ENCODE results near the gene NOP14.

NOP14 gene

DNA sequence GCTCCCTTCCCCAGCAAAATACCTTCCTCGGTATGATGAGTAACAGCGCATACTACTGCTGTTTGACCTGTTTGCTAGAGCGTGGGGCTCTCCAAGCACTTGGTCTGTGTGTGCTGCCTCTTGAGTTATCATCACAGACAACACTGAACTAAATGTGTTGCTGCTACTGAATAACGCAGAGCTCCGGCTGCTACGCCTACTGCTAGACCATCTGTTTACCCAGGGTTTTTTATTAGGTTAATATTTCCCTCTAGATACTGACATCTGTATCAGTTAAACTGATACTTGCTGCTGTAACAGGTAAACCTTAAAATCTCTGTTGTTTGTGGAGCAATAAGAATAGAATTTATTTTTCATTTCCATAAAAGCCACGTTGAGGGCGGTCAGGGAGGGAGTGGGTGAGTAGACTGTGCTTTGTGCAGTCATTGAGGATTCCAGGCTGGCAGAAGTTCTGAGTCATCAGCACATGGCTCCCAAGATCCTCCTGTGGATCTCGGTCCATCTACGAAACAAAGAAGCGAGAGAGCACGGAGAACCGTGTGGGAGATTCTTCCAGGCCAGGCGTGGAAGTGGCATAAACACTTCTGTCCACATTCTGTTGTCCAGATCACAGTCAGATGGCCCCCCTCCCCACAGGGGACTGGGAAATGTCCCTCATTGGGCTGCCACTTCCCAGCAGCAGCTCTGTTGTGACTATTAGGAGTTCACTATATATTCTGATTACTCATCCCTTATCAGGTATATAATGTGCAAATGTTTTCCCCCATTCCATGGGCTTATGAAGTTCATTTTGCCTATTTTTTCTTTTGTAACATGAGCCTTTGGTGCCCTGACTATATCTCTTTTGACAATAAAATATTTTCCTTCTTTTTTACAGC, 14.2 kb upstream of the NOP14 start:
- Histone ChIP-seq H3F3A (ENCODE audit: low read depth) (no peaks in the 10 kb centered on the region), H2AFZ (ENCODE audit: low read length) (no peak overlapping the region), H3K79me2 (ENCODE audit: insufficient read depth, low read length) (no peaks in the 10 kb centered on the region), H3K9me3 (ENCODE audit: insufficient read depth, low read depth, low read length) (peaks cover 11% of the 10 kb centered on the region; the same call in 1 of the 2 replicates), H3K4me2 (ENCODE audit: low read depth, low read length, poor library complexity, severe bottlenecking) (no peak overlapping the region), H4K20me1 (ENCODE audit: insufficient read depth, low read length, poor library complexity, severe bottlenecking) (no peaks in the 10 kb centered on the region), H3K27me3 (ENCODE audit: insufficient read depth, low read length, poor library complexity, severe bottlenecking) (no peaks in the 10 kb centered on the region), H3K4me3 (ENCODE audit: low read length, poor library complexity, severe bottlenecking) (no peak overlapping the region), H3K4me1 (ENCODE audit: insufficient read depth, low read length, poor library complexity, severe bottlenecking) (no peaks in the 10 kb centered on the region), H3K9ac (ENCODE audit: low read depth, low read length, poor library complexity, severe bottlenecking) (no peak overlapping the region), H3K36me3 (ENCODE audit: insufficient read depth, low read length) (no peaks in the 10 kb centered on the region), H3K9me2 (replicated peaks; ENCODE audit: low read depth, low read length) (no peaks in the 10 kb centered on the region)
- TF ChIP-seq CTCF (conservative IDR thresholded peaks at IDR 0.05; ENCODE audit: low read length) = no peak
- no peak for TF ChIP-seq EZH2phosphoT487 (IDR thresholded peaks at IDR 0.05; ENCODE audit: borderline replicate concordance)

DNA sequence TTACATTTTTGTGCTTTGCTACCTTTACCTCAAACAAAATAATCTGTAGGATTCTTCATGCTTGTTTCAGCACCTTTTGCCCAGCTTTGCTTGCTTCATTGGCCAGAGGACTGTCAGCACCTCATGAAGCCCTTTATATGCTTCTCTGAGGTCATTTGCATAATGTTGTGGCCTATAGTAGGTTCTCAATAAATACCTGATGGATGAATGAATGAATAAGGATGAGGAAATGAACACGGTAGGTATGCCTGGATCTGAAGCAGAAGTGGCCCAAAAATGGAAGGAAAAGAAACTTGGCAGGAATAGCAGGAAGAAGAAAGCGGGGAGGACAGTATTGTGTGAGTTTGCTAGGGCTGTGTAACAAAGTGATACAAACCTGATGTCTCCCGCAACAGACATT, 8.1 kb upstream of the NOP14 start:
- no peaks in the 10 kb centered on the region for H3F3A ChIP-seq (ENCODE audit: low read depth)
- H3K4me1 ChIP-seq (ENCODE audit: insufficient read depth, low read length, poor library complexity, severe bottlenecking) = no peaks in the 10 kb centered on the region
- H3K9ac ChIP-seq (ENCODE audit: low read depth, low read length, poor library complexity, severe bottlenecking) = no peak overlapping the region
- H3K79me2 ChIP-seq (ENCODE audit: insufficient read depth, low read length) = no peaks in the 10 kb centered on the region
- H3K4me2 ChIP-seq (ENCODE audit: low read depth, low read length, poor library complexity, severe bottlenecking) = no peak overlapping the region
- TF ChIP-seq EZH2phosphoT487 (IDR thresholded peaks at IDR 0.05; ENCODE audit: borderline replicate concordance) (no peak), CTCF (conservative IDR thresholded peaks at IDR 0.05; ENCODE audit: low read length) (no peak)
- no peaks in the 10 kb centered on the region for H3K9me2 ChIP-seq (replicated peaks; ENCODE audit: low read depth, low read length)
- no peaks in the 10 kb centered on the region for H3K27me3 ChIP-seq (ENCODE audit: insufficient read depth, low read length, poor library complexity, severe bottlenecking)
- H3K9me3 ChIP-seq (ENCODE audit: insufficient read depth, low read depth, low read length) = no peaks in the 10 kb centered on the region
- no peak overlapping the region for H2AFZ ChIP-seq (ENCODE audit: low read length)
- H3K36me3 ChIP-seq (ENCODE audit: insufficient read depth, low read length) = no peaks in the 10 kb centered on the region
- H4K20me1 ChIP-seq (ENCODE audit: insufficient read depth, low read length, poor library complexity, severe bottlenecking) = no peaks in the 10 kb centered on the region
- H3K4me3 ChIP-seq (ENCODE audit: low read length, poor library complexity, severe bottlenecking) = no peak overlapping the region

- no peaks in the 10 kb centered on the region for H3K9me2 ChIP-seq (replicated peaks; ENCODE audit: low read depth, low read length)
- H2AFZ ChIP-seq (ENCODE audit: low read length) = no peak overlapping the region
- H3K36me3 ChIP-seq (ENCODE audit: insufficient read depth, low read length) = no peaks in the 10 kb centered on the region
- H4K20me1 ChIP-seq (ENCODE audit: insufficient read depth, low read length, poor library complexity, severe bottlenecking) = no peaks in the 10 kb centered on the region
- H3F3A ChIP-seq (ENCODE audit: low read depth) = no peaks in the 10 kb centered on the region
- H3K9me3 ChIP-seq (ENCODE audit: insufficient read depth, low read depth, low read length) = no peaks in the 10 kb centered on the region
- H3K27me3 ChIP-seq (ENCODE audit: insufficient read depth, low read length, poor library complexity, severe bottlenecking) = no peaks in the 10 kb centered on the region
- H3K4me2 ChIP-seq (ENCODE audit: low read depth, low read length, poor library complexity, severe bottlenecking) = no peak overlapping the region
- H3K4me3 ChIP-seq (ENCODE audit: low read length, poor library complexity, severe bottlenecking) = no peak overlapping the region
- peaks cover 16% of the 10 kb centered on the region; the same call in 1 of the 2 replicates for H3K79me2 ChIP-seq (ENCODE audit: insufficient read depth, low read length)
- peaks cover 7% of the 10 kb centered on the region for H3K4me1 ChIP-seq (ENCODE audit: insufficient read depth, low read length, poor library complexity, severe bottlenecking)
- no peak overlapping the region for H3K9ac ChIP-seq (ENCODE audit: low read depth, low read length, poor library complexity, severe bottlenecking)
- no peak for TF ChIP-seq CTCF (conservative IDR thresholded peaks at IDR 0.05; ENCODE audit: low read length)
- no peak for TF ChIP-seq EZH2phosphoT487 (IDR thresholded peaks at IDR 0.05; ENCODE audit: borderline replicate concordance)
Measured at GRCh38 chr4:2968381-2968780, 5.2 kb upstream of the NOP14 start.

Measured in Loucy (cell line).